Brain microvascular endothelial cell (primary cell): ENCODE measurements around the gene LAMB1.
A peak's percentile ranks its signal among the peaks of the same experiment; 100 is the strongest.

ENCODE experiments used
- DNase-seq: peaks from one replicate; pipeline ENCODE4 v3.0.0-alpha.2; 2020
- H3K27ac ChIP-seq: fragments of 250-450 bp; sonication (Bioruptor Pico); 2 replicates; pipeline ENCODE4 v1.5.1; 2020; ENCODE audit warnings: mild to moderate bottlenecking, moderate library complexity
- H3K27me3 ChIP-seq: fragments of 250-450 bp; sonication (Bioruptor Pico); replicated peaks from 2 replicates; pipeline ENCODE4 v1.5.1; 2020; ENCODE audit warnings: mild to moderate bottlenecking
- H3K36me3 ChIP-seq: fragments of 250-450 bp; sonication (Bioruptor Pico); replicated peaks from 2 replicates; pipeline ENCODE4 v1.5.1; 2020; ENCODE audit warnings: mild to moderate bottlenecking
- H3K4me3 ChIP-seq: 2 replicates; pipeline ENCODE4 v1.5.1; 2011; ENCODE audit warnings: low read depth, mild to moderate bottlenecking, control low read depth, low read length, moderate library complexity
- in situ Hi-C: cut with HindIII; loops from 2 replicates; pipeline ENCODE4 v1.10.0; 2017; ENCODE audit warnings: low sequenced_read_pairs, low pct_ligation_motif_present
- TF ChIP-seq, protein P1 (sequence below): IDR thresholded peaks from 2 replicates; pipeline ENCODE4 v1.5.1; 2011; ENCODE audit warnings: low read depth, mild to moderate bottlenecking, moderate library complexity, low read length, control low read depth, inconsistent platforms; ENCODE audit errors: missing control alignments

Gene LAMB1

DNA sequence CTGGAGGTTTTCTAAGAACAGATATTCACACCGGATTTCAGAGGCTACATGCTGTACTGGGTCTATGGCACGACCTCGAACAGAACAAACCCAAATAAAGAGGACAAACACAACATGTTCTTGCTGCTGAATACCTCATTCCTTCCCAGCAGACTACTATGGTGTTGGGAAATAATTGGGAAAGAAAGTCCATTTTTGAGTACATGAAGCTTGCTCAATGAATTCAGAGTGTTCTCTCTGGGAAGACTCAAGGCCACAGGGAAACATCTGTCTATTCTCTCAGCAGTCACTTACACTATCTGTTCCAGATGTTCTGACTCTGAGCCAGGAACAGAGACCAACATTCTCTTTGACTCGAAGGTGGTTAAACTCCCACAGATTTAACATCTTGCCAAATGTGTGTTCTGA, 30.9 kb downstream of the LAMB1 start:
- no peak overlapping the region for H3K4me3 ChIP-seq
- in situ Hi-C loops, result no loop called here
- H3K27me3 ChIP-seq, result no peaks in the 10 kb centered on the region
- DNase-seq, result no peak
- peak overlapping the region; percentile 54 for H3K27ac ChIP-seq
- H3K36me3 ChIP-seq, result peaks cover 87% of the 10 kb centered on the region
- TF ChIP-seq, protein P1, sequence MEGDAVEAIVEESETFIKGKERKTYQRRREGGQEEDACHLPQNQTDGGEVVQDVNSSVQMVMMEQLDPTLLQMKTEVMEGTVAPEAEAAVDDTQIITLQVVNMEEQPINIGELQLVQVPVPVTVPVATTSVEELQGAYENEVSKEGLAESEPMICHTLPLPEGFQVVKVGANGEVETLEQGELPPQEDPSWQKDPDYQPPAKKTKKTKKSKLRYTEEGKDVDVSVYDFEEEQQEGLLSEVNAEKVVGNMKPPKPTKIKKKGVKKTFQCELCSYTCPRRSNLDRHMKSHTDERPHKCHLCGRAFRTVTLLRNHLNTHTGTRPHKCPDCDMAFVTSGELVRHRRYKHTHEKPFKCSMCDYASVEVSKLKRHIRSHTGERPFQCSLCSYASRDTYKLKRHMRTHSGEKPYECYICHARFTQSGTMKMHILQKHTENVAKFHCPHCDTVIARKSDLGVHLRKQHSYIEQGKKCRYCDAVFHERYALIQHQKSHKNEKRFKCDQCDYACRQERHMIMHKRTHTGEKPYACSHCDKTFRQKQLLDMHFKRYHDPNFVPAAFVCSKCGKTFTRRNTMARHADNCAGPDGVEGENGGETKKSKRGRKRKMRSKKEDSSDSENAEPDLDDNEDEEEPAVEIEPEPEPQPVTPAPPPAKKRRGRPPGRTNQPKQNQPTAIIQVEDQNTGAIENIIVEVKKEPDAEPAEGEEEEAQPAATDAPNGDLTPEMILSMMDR, result no peak

DNA sequence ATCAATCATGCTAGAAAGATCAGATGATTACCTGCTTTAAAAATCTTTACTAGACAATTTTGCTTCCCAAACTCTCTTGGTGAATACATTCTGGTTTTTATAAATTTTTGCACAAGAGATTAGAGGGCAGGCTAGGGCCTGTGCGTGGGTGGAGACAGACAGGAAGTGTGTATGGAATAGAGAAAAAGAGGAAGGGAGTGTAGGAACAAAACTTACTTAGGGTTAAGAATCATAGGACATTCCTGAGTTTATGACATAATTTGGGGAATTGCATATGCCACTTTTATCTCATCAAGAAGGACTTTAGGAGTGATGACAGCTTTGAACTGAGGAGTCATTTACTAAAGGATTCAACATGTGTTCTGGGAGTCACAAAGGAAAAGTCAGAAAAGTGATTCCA, 31.3 kb downstream of the LAMB1 start:
- TF ChIP-seq, protein P1, result no peak
- H3K36me3 ChIP-seq, result peaks cover 88% of the 10 kb centered on the region
- no peak overlapping the region for H3K4me3 ChIP-seq
- no peak for DNase-seq
- in situ Hi-C loops, result no loop called here
- H3K27ac ChIP-seq, result peak overlapping the region; percentile 54
- no peaks in the 10 kb centered on the region for H3K27me3 ChIP-seq

DNA sequence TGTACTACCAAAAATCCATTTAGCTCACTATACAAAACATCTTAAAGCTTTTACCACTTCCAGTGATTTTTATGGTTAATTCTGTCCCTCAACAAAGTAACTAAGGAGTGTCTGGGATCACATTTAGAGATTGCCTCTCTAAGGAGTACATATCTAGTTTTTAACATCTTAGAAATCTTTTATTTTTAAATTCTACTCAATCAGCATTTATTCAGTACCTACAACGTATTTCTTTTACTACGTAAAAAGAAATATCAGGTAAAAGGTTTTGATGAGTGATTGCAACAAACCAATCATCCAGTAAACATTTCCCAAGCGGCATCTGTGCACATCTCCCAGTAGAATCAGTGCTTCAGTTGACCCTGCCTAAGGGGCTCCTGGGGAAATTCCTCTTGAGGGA, 31.9 kb downstream of the LAMB1 start:
- Histone ChIP-seq H3K36me3 (peaks cover 88% of the 10 kb centered on the region), H3K27ac (peak overlapping the region; percentile 54), H3K4me3 (no peak overlapping the region), H3K27me3 (no peaks in the 10 kb centered on the region)
- DNase-seq, result no peak
- TF ChIP-seq, protein P1, result no peak
- in situ Hi-C loops, result no loop called here

DNA sequence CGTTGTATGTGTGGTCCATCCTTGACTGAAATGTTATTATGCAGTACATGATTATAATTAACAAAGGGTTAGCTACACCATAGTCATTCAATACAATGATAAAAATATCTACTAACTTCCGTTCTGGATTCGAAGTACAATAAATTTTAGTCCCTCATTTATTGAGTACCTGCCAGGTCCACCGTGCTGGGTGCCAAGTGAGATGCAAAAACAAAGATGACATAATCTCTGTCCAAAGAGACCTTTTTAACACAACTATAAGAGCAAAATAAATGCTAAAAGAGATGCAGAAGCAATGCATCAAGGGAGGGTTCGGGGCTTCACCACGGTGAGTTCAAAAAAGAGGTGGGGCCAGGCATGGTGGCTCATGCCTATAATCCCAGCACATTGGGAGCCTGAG, 33.1 kb downstream of the LAMB1 start:
- no peaks in the 10 kb centered on the region for H3K27me3 ChIP-seq
- no peak for DNase-seq
- in situ Hi-C loops, result no loop called here
- TF ChIP-seq, protein P1, result no peak
- no peak overlapping the region for H3K4me3 ChIP-seq
- peaks cover 86% of the 10 kb centered on the region for H3K36me3 ChIP-seq
- H3K27ac ChIP-seq, result no peak overlapping the region

DNA sequence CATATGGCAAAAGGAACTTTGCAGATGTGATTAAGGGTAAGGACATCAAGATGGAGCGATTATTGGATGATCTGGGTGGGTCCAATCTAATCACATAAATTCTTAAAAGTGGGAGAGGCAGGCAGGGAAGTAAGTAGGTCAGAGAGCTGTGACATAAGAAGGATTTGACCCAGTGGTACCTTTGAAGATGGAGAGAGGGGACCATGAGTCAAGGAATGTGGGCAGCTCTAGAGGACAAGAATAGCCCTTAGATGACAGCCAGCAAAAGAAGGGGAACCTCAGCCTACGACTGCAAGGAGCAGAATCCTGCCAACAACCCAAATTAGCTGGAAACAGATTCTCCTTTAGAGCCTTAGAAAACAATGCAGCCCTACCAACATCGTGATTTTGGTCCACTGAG, 34.5 kb downstream of the LAMB1 start:
- DNase-seq, result no peak
- Histone ChIP-seq H3K4me3 (no peak overlapping the region), H3K36me3 (peaks cover 91% of the 10 kb centered on the region), H3K27me3 (no peaks in the 10 kb centered on the region), H3K27ac (no peak overlapping the region)
- TF ChIP-seq, protein P1, result no peak
- in situ Hi-C loops, result no loop called here

DNA sequence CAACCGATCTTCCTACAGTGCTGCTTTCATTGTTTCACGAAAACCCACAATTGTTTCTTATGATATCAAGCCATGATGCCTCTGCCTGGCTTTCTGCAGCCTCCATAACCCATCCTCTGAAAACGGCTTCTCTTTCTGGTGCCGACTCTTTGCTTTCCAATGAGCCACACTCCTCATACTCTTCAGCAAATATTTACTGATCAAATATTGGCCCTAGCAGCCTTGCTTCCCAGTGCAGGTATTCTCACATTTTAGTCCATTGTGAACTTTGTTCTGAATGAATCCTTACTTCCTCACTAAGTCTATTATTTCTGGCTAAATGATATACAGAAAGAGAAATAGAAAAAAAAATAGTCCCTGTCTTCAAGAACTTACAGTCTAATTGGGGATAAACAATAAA, 35.5 kb downstream of the LAMB1 start:
- no peak for DNase-seq
- Histone ChIP-seq H3K27me3 (no peaks in the 10 kb centered on the region), H3K36me3 (peaks cover 91% of the 10 kb centered on the region), H3K4me3 (no peak overlapping the region), H3K27ac (peak overlapping the region; percentile 73)
- in situ Hi-C loops, result no loop called here
- TF ChIP-seq, protein P1, result no peak
